ENCODE results near the gene STAG2.

The STAG2 gene

GRCh38 chrX:124015721-124016120 lies 54.2 kb downstream of the STAG2 start:
- Histone ChIP-seq H3K4me1 (ENCODE audit: insufficient read depth, insufficient read length) (no peaks in the 10 kb centered on the region), H3K9ac (ENCODE audit: insufficient read length, low read depth) (no peak overlapping the region), H3K36me3 (ENCODE audit: insufficient read depth, insufficient read length, low read length) (no peaks in the 10 kb centered on the region), H3K9me3 (ENCODE audit: insufficient read depth, low read length) (no peaks in the 10 kb centered on the region), H3K27me3 (ENCODE audit: insufficient read depth, insufficient read length) (no peaks in the 10 kb centered on the region), H3K4me3 (ENCODE audit: insufficient read length, low read depth) (no peak overlapping the region)
- no peak for TF ChIP-seq SUZ12 (IDR thresholded peaks at IDR 0.05; ENCODE audit: extremely low read depth, insufficient read depth, insufficient read length)
- no peak for TF ChIP-seq ZNF274 (IDR thresholded peaks at IDR 0.05; ENCODE audit: low read depth, low read length)
- no peak for TF ChIP-seq YY1 (IDR thresholded peaks at IDR 0.05; ENCODE audit: insufficient read depth, insufficient read length)
- DNase-seq (ENCODE audit: low read depth, low spot score), result no peak

- TF ChIP-seq ZNF274 (IDR thresholded peaks at IDR 0.05; ENCODE audit: low read depth, low read length) (no peak), YY1 (IDR thresholded peaks at IDR 0.05; ENCODE audit: insufficient read depth, insufficient read length) (no peak), SUZ12 (IDR thresholded peaks at IDR 0.05; ENCODE audit: extremely low read depth, insufficient read depth, insufficient read length) (no peak)
- Histone ChIP-seq H3K9me3 (ENCODE audit: insufficient read depth, low read length) (no peaks in the 10 kb centered on the region), H3K4me3 (ENCODE audit: insufficient read length, low read depth) (no peak overlapping the region), H3K9ac (ENCODE audit: insufficient read length, low read depth) (no peak overlapping the region), H3K27me3 (ENCODE audit: insufficient read depth, insufficient read length) (no peaks in the 10 kb centered on the region), H3K36me3 (ENCODE audit: insufficient read depth, insufficient read length, low read length) (no peaks in the 10 kb centered on the region), H3K4me1 (ENCODE audit: insufficient read depth, insufficient read length) (no peaks in the 10 kb centered on the region)
- DNase-seq (ENCODE audit: low read depth, low spot score), result no peak
These were observed 55.3 kb downstream of the STAG2 start for GRCh38 chrX:124016825-124017224.

GRCh38 chrX:124018023-124018422 lies 56.5 kb downstream of the STAG2 start:
- TF ChIP-seq ZNF274 (IDR thresholded peaks at IDR 0.05; ENCODE audit: low read depth, low read length) (no peak), SUZ12 (IDR thresholded peaks at IDR 0.05; ENCODE audit: extremely low read depth, insufficient read depth, insufficient read length) (no peak), YY1 (IDR thresholded peaks at IDR 0.05; ENCODE audit: insufficient read depth, insufficient read length) (no peak)
- H3K36me3 ChIP-seq (ENCODE audit: insufficient read depth, insufficient read length, low read length), result no peaks in the 10 kb centered on the region
- no peak overlapping the region for H3K4me3 ChIP-seq (ENCODE audit: insufficient read length, low read depth)
- H3K9me3 ChIP-seq (ENCODE audit: insufficient read depth, low read length), result no peaks in the 10 kb centered on the region
- no peak overlapping the region for H3K9ac ChIP-seq (ENCODE audit: insufficient read length, low read depth)
- no peaks in the 10 kb centered on the region for H3K27me3 ChIP-seq (ENCODE audit: insufficient read depth, insufficient read length)
- no peak for DNase-seq (ENCODE audit: low read depth, low spot score)
- no peaks in the 10 kb centered on the region for H3K4me1 ChIP-seq (ENCODE audit: insufficient read depth, insufficient read length)

- Histone ChIP-seq H3K4me3 (ENCODE audit: insufficient read length, low read depth) (no peak overlapping the region), H3K27me3 (ENCODE audit: insufficient read depth, insufficient read length) (no peaks in the 10 kb centered on the region), H3K9ac (ENCODE audit: insufficient read length, low read depth) (no peak overlapping the region), H3K36me3 (ENCODE audit: insufficient read depth, insufficient read length, low read length) (peaks cover 6% of the 10 kb centered on the region), H3K4me1 (ENCODE audit: insufficient read depth, insufficient read length) (no peaks in the 10 kb centered on the region), H3K9me3 (ENCODE audit: insufficient read depth, low read length) (no peaks in the 10 kb centered on the region)
- DNase-seq (ENCODE audit: low read depth, low spot score), result no peak
- TF ChIP-seq YY1 (IDR thresholded peaks at IDR 0.05; ENCODE audit: insufficient read depth, insufficient read length) (no peak), ZNF274 (IDR thresholded peaks at IDR 0.05; ENCODE audit: low read depth, low read length) (no peak), SUZ12 (IDR thresholded peaks at IDR 0.05; ENCODE audit: extremely low read depth, insufficient read depth, insufficient read length) (no peak)
These were observed 62.3 kb downstream of the STAG2 start for GRCh38 chrX:124023838-124024238.

- Histone ChIP-seq H3K4me3 (ENCODE audit: insufficient read length, low read depth) (no peak overlapping the region), H3K9me3 (ENCODE audit: insufficient read depth, low read length) (no peaks in the 10 kb centered on the region), H3K9ac (ENCODE audit: insufficient read length, low read depth) (no peak overlapping the region), H3K27me3 (ENCODE audit: insufficient read depth, insufficient read length) (no peaks in the 10 kb centered on the region), H3K36me3 (ENCODE audit: insufficient read depth, insufficient read length, low read length) (peaks cover 11% of the 10 kb centered on the region), H3K4me1 (ENCODE audit: insufficient read depth, insufficient read length) (no peaks in the 10 kb centered on the region)
- no peak for DNase-seq (ENCODE audit: low read depth, low spot score)
- TF ChIP-seq ZNF274 (IDR thresholded peaks at IDR 0.05; ENCODE audit: low read depth, low read length) (no peak), SUZ12 (IDR thresholded peaks at IDR 0.05; ENCODE audit: extremely low read depth, insufficient read depth, insufficient read length) (no peak), YY1 (IDR thresholded peaks at IDR 0.05; ENCODE audit: insufficient read depth, insufficient read length) (no peak)
These were observed 65.0 kb downstream of the STAG2 start for GRCh38 chrX:124026529-124026928.

GRCh38 chrX:124028182-124028581 lies 66.7 kb downstream of the STAG2 start:
- no peak for DNase-seq (ENCODE audit: low read depth, low spot score)
- H3K4me3 ChIP-seq (ENCODE audit: insufficient read length, low read depth), result no peak overlapping the region
- peaks cover 11% of the 10 kb centered on the region for H3K36me3 ChIP-seq (ENCODE audit: insufficient read depth, insufficient read length, low read length)
- H3K9ac ChIP-seq (ENCODE audit: insufficient read length, low read depth), result no peak overlapping the region
- no peaks in the 10 kb centered on the region for H3K9me3 ChIP-seq (ENCODE audit: insufficient read depth, low read length)
- no peaks in the 10 kb centered on the region for H3K27me3 ChIP-seq (ENCODE audit: insufficient read depth, insufficient read length)
- no peaks in the 10 kb centered on the region for H3K4me1 ChIP-seq (ENCODE audit: insufficient read depth, insufficient read length)
- no peak for TF ChIP-seq SUZ12 (IDR thresholded peaks at IDR 0.05; ENCODE audit: extremely low read depth, insufficient read depth, insufficient read length)
- no peak for TF ChIP-seq YY1 (IDR thresholded peaks at IDR 0.05; ENCODE audit: insufficient read depth, insufficient read length)
- TF ChIP-seq ZNF274 (IDR thresholded peaks at IDR 0.05; ENCODE audit: low read depth, low read length), result no peak

GRCh38 chrX:124030520-124030919 lies 69.0 kb downstream of the STAG2 start:
- Histone ChIP-seq H3K9me3 (ENCODE audit: insufficient read depth, low read length) (no peaks in the 10 kb centered on the region), H3K36me3 (ENCODE audit: insufficient read depth, insufficient read length, low read length) (peaks cover 11% of the 10 kb centered on the region), H3K4me1 (ENCODE audit: insufficient read depth, insufficient read length) (no peaks in the 10 kb centered on the region), H3K27me3 (ENCODE audit: insufficient read depth, insufficient read length) (no peaks in the 10 kb centered on the region), H3K9ac (ENCODE audit: insufficient read length, low read depth) (no peak overlapping the region), H3K4me3 (ENCODE audit: insufficient read length, low read depth) (no peak overlapping the region)
- no peak for DNase-seq (ENCODE audit: low read depth, low spot score)
- TF ChIP-seq ZNF274 (IDR thresholded peaks at IDR 0.05; ENCODE audit: low read depth, low read length), result no peak
- no peak for TF ChIP-seq SUZ12 (IDR thresholded peaks at IDR 0.05; ENCODE audit: extremely low read depth, insufficient read depth, insufficient read length)
- no peak for TF ChIP-seq YY1 (IDR thresholded peaks at IDR 0.05; ENCODE audit: insufficient read depth, insufficient read length)

Data from NT2/D1 (cell line).